ENCODE results near the gene PIK3CD.
A peak's percentile ranks its signal among the peaks of the same experiment; 100 is the strongest.
"Not testable (repeated sequence)": the region's sequence is repeated elsewhere in the genome, so short reads cannot be mapped to it uniquely, and the experiment has no call there.

Gene PIK3CD

DNA sequence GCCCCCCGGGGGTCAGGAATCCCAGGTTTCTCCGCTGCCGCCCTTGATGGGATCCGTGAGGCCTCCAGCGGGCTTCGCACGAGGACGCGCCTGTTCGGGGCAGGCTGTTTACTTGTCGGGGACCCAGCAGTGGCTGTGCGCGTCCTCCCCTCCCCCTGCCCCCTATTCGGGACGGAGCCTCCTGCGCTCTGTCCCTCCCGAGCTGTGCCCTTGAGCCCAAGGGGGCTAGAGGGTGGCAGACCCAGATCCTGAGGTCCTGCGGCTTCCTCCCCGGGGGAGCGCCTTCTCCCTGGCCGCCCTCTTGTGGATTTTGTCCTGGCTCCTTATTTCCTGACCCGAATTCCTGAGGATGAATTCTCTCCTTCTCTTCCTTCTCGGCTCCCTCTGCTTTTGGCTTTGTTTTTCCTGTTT, 38.4 kb downstream of the PIK3CD start:
- DNase-seq = peak; percentile 37

DNA sequence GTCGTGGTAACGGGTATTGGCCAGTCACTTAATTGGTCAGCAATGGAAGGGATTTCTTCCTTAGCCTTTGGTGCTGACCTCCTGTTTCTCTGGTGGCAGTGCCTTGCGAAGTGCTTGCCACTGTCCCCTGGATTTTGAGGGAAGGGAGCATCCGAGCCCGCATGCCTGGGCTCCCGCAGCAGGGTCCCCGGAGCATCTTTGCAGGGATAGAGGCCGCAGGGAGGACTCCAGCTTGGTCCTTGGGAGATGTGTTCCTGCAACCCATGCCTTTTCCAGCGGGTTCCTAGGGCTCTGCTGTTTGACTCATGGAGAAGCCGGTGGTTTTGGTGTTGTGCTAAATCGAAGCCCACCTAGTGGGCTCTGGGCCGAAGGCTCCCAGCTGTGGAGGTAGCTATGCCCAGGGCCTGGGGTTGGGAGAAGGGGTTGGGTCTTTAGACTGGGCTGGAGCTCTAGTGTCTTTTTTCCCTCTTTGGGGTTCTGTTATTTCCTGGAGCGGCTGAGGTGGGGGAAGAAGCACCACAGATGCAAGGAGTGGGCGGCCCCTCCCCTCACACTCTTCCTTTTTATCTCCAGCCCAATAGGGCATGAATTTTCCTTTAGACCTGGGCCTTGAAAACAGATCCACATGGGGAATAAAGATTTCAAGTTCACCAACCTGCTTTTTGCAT, 39.0 kb downstream of the PIK3CD start:
- no peak for DNase-seq

DNA sequence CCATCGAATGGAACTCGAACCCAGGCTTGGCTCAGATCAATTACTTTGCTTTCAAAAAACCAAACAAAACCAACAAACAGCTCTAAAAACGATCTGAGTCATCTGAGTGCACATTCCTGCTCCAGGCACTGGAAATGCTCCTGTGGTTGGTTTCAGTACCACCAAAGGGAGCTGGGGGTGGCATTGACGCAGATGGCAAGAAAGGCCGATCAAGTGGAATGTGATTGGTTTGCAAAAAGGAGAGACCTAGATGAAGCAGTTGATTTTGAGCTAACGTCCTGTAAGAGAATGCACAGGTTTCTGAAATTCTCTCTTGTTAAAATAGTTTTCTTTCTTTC, 39.5 kb downstream of the PIK3CD start:
- peak; percentile 52 for DNase-seq

DNA sequence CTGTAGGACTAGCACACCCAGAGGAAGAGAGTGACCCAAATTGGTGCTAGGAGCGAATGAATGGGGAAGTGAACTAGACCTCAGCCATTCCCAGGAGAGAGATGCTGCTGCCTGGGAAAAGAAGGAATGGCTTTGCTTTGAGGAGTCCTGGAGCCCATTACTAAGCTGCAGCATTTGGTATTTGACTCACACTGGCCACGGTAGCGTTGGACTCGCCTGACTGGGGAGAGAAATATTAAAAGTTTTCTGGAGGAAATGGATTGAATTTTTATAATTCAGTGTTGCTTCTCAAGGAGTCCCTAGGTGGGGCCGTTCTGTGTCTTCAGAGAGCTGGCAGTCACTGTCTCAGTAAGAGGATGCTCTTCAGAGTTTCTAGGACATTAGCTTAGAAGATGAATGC, 40.2 kb downstream of the PIK3CD start:
- DNase-seq = peak; percentile 57

DNA sequence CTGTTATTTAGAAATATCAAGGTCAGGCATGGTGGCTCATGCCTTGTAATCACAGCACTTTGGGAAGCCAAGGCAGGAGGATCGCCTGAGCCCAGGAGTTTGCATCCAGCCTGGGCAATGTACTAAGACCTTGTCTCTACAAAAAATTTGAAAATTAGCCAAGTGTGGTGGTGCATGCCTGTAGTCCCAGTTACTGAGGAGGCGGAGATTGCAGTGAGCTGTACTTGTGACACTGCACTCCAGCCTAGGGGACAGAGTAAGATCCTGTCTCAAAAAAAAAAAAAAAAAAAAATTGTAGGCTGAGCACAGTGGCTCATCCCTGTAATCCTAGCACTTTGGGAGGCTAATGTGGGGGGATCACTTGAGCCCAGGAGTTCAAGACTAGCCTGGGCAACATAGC, 45.3 kb downstream of the PIK3CD start:
- DNase-seq = no peak

DNA sequence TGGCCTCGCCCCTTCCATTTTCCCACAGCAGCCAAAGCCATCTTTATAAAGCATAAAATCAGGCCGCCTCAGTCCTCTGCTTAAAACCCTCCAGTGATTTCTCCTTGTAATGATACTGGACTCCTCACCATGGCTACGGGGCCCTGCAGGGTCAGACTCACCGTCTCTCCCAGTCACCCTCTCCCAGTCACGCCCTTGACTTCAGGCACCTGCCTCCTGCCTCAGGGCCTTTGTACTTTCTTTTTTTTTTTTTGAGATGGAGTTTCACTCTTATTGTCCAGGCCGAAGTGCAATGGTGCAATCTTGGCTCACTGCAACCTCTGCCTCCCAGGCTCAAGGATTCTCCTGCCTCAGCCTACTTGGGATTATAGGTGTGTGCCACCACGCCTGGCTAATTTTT, 47.8 kb downstream of the PIK3CD start:
- DNase-seq = no peak

DNA sequence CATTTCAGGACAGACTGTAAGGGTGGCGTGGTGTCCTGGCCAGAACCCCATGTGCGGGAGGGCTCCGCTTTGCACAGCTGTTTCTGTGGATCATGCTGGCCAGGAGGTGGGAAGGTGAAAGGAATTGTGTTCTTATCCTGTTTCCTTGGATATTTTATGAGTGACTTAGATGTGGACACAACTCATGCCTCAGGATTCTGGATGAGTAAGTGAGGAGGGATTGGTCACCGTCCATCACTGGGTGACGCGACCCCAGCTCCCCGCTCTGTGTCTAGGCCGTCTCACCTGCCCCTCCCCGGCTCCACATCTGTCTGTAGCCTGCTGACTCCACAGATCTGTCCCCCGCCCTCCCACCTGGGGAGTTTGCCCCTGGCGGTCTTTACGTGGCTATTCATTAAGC, 48.8 kb downstream of the PIK3CD start:
- DNase-seq = peak; percentile 91

DNA sequence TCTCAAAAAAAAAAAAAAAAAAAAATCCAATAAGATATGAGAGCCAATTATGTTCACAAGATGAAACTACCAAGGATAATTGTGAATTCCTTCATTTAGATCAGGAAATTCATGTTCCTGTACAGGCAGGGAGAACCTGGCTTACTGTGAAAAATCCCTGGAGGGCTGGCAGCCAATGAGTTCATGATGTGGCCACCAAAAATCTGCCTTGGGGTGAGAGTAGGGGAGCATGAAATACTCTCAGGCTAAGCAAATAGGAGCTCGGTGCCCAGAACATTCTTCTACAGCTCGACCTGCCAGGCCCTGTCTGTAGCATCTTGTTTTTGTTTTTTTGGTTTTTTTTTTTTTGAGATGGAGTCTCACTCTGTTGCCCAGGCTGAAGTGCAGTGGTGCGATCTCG, 50.1 kb downstream of the PIK3CD start:
- no peak for DNase-seq

DNA sequence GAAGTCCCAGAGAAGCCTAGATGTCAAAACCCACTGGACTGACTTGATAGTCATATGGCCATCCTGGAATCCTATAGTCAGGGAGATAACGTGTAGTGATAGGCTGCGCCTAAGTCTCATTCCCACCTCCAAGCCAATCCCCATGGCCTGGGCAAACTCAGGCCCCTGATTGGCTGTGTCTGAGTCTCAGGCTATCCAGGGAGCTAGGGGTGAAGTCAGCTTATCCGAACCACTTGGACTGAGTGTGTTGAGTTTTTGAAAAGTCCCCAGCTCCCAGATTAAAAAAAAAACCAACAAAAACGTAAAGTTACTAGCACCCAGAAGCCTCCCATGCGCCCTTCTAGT, 51.6 kb downstream of the PIK3CD start:
- no peak for DNase-seq

DNA sequence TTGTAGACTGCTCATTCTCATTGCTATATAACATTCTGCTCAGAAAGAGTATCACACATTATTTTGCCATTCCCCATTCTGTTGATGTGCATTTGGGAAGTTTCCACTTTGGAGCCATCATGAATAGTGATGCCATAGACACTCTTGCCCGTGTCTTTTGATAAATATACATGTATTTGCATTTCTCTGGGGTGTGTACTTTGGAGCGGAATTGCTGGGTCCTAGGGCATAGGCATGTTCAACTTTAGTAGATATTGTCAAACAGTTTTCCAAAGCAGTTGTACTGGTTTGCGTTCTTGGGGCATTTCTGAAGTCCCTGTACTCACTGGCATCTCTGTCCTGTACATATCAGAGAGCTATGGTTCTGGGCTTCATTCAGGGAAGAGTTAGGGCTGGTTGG, 52.1 kb downstream of the PIK3CD start:
- no peak for DNase-seq

DNA sequence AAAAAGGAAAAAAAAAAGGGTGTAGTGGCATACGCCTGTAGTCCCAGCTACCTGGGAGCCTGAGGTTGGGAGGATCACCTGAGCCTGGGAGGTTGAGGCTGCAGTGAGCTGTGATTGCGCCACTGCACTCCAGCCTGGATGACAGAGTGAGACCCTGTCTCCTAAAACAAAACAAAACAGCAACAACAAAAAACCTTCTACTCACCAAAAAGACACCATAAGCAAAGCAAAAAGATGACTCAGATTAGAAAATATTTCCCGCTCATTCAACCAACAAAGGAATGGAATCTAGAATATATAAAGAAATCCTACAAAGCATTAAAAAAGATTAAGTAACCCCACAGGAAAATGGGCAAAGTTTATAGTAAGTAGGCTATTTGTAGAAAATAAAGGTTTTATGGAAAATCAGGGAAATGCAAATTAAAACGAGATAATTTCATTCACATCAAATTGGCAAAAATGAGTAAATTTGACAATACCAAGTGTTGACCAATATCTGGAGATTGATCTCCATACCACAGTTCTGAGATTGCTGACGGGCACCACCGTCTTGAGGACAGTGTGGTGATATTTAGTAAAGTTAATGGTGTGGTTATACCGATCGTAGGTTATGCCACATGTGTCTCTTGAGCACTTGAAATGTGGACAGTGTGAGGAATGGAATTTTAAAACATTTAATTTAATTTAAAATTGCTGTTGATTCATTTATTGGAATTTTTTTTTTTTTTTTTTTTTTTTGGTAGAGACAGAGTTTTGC, 54.0 kb downstream of the PIK3CD start:
- DNase-seq = peak; percentile 82

DNA sequence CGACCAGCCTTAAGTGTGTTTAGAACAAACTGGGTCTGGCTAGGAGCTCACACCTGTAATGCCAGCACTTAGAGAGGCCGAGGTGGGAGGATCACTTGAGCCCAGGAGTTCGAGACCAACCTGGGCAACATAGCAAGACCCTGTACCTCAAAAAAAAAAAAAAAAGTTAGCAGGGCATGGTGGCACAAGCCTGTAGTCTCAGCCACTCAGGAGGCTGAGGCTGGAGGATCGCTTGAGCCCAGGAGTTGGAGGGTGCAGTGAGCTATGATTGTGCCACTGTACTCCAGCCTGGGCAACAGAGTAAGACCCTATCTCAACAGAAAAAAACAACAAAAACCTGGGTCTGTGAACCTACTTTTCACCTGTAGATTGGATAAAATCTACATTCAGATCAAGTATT, 54.6 kb downstream of the PIK3CD start:
- no peak for DNase-seq

DNA sequence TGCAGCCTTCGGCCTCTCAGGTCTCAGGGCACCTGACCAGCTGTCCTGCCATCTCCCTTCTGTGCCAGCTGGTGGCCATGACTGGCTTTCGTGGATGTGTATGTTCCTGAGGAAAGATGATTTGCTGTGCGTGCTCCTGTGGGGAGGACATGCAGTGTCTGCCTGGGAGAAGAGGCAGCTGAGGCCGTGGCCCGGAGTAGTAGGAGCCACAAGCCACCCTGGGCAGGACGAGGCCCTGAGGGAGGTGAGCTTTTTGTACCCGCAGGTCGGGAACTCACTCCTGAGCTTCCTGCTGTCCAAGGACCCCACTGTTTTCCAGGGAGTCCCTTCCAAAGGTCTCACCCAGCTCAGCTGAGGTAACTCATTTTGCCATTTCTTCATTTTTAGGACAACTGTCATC, 58.5 kb downstream of the PIK3CD start:
- no peak for DNase-seq

DNA sequence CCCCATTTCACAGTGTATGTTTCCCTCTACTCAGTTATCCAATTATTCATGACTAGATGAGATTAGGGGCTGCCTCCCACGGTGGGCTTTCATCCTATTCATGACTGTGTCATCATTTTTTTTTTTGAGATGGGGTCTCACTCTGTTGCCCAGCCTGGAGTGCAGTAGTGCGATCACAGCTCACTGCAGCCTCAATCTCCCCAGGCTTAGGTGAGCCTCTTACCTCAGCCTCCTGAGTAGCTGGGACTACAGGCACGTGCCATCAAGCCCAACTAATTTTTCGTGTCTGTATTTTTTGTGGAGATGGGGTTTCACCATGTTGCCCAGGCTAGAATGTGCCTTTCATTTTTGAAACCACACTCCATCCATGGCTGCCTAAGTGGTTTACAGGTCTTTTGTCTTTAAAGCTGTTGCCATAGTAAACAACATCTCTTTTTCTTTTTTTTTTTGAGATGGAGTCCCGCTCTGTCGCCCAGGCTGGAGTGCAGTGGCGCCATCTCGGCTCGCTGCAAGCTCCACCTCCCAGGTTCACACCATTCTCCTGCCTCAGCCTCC, 60.0 kb downstream of the PIK3CD start:
- DNase-seq = no peak

DNA sequence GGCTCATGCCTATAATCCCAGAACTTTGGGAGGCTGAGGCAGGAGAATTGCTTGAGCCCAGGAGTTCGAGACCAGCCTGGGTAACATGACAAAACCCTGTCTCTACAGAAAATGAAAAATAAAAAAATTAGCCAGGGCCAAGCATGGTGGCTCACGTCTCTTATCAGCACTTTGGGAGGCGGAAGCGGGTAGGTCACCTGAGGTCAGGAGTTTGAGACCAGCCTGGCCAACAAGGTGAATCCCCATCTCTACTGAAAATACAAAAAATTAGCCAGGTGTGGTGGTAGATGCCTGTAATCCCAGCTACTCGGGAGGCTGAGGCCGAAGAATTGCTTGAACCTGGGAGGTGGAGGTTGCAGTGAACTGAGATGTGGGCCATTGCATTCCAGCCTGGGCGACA, 61.2 kb downstream of the PIK3CD start:
- DNase-seq = not testable (repeated sequence)

DNA sequence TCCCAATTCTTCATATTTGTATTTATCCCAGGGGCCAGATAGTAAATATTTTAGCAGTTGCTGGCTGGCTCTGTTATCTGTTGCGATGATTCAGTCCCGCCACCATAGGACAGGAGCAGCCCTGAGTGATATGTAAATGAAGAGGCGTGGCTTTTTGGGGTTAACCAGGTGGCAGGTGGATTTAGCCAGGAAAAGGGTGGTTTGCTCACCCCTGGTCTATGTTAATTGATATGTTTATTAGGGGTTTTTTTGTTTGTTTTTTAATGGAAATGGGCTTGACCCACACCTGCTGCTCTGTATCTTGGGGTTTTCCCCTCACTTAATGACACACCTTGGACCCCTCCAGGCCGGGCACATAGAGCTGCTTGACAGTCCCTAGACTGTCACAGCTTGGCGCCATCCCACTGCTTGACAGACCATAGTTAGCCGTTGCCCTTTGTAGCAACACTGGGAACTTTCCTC, 62.8 kb downstream of the PIK3CD start:
- DNase-seq = no peak

DNA sequence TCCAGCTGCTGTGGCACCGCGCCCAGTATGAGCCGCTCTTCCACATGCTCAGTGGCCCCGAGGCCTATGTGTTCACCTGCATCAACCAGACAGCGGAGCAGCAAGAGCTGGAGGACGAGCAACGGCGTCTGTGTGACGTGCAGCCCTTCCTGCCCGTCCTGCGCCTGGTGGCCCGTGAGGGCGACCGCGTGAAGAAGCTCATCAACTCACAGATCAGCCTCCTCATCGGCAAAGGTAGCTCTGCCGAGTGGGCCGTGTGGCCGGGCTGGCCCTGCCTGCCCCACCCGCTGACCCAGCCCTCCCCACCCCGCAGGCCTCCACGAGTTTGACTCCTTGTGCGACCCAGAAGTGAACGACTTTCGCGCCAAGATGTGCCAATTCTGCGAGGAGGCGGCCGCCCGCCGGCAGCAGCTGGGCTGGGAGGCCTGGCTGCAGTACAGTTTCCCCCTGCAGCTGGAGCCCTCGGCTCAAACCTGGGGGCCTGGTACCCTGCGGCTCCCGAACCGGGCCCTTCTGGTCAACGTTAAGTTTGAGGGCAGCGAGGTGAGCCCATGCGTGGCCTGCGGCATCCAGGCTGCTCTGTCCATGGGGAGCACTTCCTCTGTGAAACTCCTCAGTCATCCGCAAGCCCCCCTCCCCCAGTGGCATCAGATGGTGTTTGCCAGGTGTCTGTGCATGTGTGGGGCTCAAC, 64.2 kb downstream of the PIK3CD start:
- no peak for DNase-seq

DNA sequence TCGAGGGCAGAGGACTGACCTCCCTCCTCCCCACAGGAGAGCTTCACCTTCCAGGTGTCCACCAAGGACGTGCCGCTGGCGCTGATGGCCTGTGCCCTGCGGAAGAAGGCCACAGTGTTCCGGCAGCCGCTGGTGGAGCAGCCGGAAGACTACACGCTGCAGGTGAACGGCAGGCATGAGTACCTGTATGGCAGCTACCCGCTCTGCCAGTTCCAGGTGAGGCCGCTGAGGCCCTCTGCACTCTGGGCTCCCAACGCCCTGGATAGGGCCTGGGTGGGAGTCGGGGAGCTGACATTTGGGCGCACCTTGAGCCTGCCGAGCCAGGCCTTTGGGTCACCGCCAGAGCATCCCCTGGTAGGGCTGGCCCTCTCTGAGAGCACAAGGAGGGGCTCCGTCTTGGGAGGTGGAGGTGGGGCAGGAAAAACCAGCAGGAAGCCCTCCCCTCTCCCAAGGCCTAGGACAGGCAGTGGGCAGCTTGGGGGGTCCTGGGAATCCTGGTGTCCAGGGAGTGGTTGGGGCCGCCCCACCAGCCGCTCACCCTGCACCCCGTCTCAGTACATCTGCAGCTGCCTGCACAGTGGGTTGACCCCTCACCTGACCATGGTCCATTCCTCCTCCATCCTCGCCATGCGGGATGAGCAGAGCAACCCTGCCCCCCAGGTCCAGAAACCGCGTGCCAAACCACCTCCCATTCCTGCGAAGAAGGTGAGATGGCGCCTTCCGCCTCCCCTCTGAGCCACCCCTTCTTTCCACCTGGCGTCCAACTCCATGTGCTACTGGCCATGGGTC, 65.1 kb downstream of the PIK3CD start:
- DNase-seq = no peak

DNA sequence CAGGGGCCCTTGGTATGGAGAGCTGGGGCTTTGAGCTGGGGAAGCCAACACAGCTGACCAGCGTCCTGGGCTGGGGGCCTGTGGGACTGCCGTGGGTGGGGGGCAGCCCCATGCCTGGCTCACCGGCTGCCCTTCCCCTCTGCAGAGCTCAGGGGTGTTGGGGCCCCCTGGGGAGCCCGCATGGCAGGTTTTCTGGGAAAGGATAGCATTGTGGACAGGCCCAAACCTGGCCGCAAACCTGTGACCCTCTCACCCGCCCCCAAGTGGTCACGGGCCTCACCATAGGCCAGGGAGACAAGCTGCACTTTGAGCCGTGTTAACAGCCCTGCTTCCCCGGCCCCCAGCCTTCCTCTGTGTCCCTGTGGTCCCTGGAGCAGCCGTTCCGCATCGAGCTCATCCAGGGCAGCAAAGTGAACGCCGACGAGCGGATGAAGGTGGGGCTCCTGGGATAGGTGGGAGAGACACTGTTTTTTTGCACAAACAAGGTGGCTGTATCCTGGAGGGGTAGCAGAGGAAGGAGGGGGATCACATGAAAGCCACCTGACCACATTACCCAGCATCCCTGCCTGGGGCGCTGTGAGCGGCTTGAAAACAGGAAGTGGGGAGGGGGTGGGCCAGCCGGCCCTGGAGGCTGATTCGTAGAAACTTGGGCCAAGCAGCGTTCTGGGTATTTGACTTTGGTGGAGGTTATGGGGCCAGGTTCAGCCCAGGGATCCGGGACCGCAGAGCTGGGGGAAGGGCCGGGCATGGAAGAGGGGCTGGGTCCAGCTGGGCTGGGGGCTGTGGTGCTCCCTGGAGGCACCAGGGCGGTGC, 65.9 kb downstream of the PIK3CD start:
- peak; percentile 29 for DNase-seq

DNA sequence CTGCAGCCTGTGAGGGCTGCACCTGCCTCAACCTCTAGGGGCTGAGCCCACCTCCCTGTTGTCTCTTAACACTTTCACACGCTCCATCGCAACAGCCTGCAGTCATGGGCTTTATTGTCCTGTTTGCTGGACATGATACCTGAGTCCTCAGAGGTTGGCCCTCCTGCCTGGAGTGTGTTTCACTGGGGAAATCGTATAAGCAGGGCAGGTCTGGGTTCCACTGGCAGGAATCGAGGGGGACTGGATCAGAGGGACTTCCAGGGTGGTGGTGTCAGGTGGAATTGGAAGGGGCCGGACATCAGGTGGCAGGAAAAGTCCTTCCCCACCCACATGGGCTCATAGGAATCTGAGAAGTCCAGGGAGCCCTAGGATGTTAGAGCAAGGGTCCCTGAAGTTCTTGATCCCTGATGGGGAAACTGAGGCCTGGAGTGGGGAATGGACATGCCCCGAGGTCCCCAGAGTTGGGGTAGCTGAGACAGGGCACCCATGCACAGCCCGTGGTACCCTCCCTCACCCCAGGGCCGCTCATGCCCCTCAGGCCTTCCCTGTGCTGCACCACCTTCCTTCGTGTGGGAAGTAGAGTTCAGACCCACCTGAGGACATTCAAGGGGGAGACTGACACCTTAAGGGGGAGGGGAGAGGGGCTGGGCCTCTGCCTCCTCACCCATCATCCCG, 66.6 kb downstream of the PIK3CD start:
- DNase-seq = no peak

DNA sequence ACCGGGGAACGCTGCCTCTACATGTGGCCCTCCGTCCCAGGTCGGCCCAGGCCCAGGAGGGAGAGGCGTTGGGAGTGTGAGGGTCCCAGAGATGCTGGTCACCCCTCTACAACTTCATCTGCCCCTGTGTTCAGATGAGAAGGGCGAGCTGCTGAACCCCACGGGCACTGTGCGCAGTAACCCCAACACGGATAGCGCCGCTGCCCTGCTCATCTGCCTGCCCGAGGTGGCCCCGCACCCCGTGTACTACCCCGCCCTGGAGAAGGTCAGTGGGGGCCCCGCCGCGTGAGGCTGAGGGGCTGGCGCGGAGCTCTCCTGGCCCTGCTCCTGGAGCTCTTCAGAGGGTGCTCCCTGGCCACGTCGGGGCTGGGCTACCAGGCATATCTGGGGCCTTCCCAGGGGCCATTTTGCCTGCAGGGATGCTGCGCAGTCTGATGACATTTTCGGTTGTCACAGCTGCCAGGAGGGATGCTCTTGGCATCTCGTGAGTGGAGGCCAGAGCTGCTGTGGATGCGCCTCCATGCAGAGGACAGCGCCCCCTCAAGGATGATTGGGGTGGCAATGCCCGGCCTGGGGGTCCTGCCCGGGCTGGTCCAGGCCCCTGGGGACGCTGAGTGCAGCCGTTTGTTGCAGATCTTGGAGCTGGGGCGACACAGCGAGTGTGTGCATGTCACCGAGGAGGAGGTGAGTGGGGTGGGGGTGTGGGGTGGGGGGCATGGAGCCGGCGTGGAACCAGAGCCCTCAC, 68.6 kb downstream of the PIK3CD start:
- DNase-seq = no peak

Data from fibroblast of skin of back (primary cell).